GM04503 (cell line): ENCODE results near the gene CRBN.

Experiments
- DNase-seq: peaks from one replicate; pipeline ENCODE4 v3.0.0-alpha.2; 2012; ENCODE audit warnings: low read depth

Gene CRBN

DNA sequence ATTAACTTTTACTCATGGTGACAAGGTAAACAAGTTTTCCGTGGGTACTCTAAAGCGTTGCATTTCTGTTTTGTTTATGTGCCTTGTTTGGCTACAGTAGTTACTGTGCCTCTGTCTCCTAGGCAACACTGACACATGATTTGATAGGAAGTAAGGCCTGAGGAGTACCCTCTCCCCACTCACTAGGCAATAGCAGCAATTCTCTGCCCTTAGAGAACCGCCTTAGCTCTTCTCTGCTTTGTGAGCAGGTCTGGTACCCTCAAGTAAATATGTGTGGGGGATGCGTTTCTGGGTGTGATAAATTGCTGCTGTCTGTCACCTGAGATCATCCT is 69.2 kb downstream of the CRBN start, which contains the start of gene IL5RA:
Gene IL5RA (minus strand): TSS at position 76 of the 332 bp plus-strand sequence. CDS start 5,390 bp downstream, outside the sequence.
- DNase-seq = no peak

DNA sequence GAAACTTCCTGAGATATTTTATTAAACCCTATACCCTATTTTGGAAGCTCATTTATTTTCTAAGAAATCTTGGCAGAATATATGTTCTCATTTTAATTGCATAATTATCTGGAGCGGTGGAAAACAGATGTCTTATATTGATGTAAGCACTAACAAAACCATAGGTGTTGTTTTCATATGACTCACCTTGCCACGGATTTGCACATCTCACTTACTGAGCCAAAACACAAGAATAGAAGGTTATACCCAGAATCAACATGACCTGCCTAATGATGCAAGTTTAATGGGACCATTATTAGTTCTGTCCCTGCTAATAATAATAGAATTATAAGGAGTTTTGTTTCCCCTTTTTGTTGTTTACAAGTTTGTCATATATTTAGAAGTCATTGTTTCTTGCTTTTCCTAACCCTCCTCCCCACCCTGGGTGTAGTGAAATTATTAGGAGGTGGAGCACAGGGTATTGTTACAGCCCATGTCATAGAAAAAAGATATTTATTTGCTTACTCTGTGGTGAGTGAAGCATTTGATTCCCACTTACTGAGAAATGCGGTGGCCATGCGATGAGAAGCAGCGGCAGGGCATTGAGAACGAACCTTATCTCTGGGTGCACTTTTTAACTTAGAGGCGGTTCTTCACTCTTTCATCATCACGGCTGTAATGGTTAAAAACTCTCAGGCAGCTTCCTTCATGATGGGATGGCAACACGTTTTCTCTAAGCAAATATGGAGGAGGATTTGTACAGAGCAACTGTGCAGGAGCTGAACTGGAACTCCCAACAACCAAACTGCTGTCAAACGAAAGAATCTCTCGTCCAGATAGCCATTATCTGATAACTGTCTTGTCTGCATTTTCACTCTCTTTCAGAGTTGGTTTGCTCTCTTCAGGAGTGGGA is 69.8 kb downstream of the CRBN start:
- DNase-seq = no peak

DNA sequence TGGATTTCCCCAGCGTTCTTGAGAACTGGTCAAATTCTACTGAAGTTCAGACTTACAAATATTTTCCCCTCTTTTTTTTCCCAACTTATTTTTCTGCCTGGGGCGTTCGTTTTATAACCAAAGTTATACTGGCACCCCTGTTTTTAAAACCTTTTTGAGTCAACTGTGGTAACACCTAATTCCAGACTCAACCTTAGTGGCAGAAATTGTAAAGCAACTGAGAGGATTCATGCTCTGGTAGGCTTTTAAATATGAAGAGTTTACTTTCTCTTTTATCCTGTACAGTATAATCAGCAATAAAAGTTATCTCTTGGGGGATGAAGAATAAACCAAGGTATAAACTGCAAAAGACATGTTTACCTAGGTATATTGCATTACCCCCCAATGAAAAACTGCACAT is 71.6 kb downstream of the CRBN start:
- DNase-seq = no peak

DNA sequence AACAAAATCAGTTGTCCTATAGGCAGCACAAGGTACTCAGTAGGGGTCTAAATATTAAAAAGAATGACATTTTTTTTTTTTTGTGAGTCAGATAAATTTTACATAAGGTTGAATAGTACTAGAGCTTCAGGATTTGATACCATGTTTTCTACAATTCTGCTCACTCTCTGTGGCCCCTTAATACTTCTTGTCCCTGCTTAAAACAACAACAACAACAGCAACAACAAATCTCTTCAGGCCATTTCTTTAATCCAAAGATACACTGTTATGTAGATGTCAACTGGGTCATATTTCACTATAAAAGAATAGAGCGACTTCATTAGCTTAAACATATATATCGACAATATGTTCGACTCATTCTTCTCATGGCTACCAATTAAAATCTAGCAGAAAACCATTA is 72.3 kb downstream of the CRBN start:
- DNase-seq = no peak

DNA sequence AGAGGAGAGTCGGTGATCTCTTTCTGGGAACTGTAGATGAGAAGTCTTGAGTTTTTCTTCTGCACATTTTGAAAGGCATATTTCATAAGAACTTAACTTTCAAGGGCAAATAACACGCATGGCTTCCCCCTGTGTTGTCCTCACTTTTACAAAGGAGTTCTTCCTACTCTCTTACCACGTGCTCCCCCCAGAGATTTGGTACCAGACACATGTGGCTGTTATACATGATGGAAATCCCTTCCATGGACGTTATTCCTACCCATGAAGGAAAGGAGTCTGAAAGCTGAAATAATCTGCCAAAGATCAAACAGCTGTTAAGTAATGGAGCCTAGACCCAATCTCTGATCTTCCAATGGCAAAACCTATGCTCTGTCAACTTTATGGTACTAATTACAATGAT is 73.7 kb downstream of the CRBN start:
- DNase-seq = no peak

DNA sequence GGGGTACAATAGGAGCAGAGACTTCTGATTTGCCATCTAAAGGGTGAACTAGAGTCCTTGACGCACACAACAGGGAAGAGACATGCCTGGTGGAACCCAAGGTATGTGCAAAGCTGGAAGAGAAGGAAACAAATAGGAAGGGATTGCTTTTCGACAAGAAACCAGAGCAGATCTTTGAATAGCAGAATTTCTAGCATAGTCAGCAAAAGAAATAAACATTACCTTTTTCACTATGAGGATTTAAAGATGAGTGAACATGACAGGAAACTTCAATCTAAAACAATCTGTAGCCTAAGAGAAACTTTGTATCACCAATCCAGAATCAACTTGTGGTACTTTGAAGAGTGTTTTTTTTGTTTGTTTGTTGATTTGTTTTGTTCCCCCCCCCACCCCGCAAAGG is 74.2 kb downstream of the CRBN start:
- DNase-seq = no peak

DNA sequence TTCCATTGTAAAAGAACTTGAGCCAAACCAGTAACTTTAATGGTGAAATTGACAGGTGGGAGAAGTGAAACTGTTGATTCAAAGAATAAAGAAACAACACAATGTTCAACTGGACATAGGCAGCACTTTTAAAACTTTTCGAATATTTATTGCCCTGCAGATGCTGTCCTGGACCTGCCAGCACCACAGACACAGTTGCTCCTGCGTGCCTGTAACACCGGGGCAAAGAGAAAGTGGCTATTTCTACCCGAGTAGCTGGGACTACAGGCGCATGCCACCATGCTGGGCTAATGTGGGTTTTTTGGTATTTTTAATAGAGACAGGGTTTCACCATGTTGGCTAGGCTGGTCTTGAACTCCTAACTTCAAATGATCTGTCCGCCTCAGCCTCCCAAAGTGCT is 76.7 kb downstream of the CRBN start:
- DNase-seq = no peak

DNA sequence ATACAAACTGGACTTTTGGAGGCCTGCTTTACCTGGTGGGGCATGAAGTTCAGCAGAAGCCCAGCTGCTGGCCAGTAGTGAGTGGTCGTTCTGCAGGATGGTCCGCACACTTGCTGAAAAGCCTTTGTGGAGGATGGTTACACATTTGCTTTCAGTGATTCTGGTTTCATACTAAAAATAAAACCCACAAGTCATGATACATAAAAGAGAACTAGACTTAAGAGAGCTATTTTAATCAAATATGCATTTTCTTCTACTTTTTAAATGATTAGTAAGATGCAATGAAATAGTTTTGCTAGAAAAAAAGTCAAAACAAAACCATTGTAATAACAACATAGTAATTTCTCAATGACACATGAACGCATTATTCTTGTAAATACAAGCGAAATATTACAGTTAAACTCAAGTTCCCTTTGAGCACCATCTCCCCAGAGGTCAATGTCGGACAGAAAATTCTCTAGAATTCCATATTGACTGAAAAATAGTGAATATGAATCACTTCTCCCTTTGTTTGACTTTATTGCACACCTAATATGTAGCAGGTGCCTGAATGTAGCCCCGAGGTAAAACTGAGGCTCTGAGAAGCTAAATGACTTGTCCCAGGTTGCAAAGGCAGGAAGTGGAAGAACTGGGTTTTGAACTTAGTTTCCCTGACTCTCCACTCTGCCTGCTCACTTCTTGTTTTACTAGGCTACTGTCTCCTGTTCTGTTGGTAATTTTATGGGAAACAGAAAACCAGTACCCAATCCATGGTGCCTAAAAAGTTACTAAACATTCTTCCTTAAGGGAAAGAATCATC is 77.6 kb downstream of the CRBN start:
- no peak for DNase-seq
